NCI-H1092 treated with DMSO at 0.1 percent for 48 hours (cell line): Measurements from ENCODE around the gene GNAO1.
"Not testable (repeated sequence)": the region's sequence is repeated elsewhere in the genome, so short reads cannot be mapped to it uniquely, and the experiment has no call there.

ENCODE experiments used
- DNase-seq: peaks from one replicate; lab custom pipeline; 2025; lab: John Stamatoyannopoulos, UW

Gene GNAO1

GRCh38 chr16:56365552-56365951 lies 174.3 kb downstream of the GNAO1 start:
- DNase-seq = no peak

GRCh38 chr16:56366945-56367344 lies 175.7 kb downstream of the GNAO1 start:
- no peak for DNase-seq

GRCh38 chr16:56367764-56368163 lies 176.5 kb downstream of the GNAO1 start:
- DNase-seq = no peak

- no peak for DNase-seq
Observed at GRCh38 chr16:56368545-56368944, 177.3 kb downstream of the GNAO1 start.

- no peak for DNase-seq
Observed at GRCh38 chr16:56369202-56369601, 177.9 kb downstream of the GNAO1 start.

- DNase-seq = no peak
Observed at GRCh38 chr16:56370185-56370874, 179.0 kb downstream of the GNAO1 start.

GRCh38 chr16:56370875-56371659 lies 179.8 kb downstream of the GNAO1 start:
- DNase-seq = no peak

- no peak for DNase-seq
Observed at GRCh38 chr16:56371660-56371937, 180.3 kb downstream of the GNAO1 start.

- no peak for DNase-seq
Observed at GRCh38 chr16:56372013-56372634, 180.8 kb downstream of the GNAO1 start.

- DNase-seq = no peak
Observed at GRCh38 chr16:56373003-56373402, 181.7 kb downstream of the GNAO1 start.

- not testable (repeated sequence) for DNase-seq
Observed at GRCh38 chr16:56375792-56376191, 184.5 kb downstream of the GNAO1 start.

- DNase-seq = not testable (repeated sequence)
Observed at GRCh38 chr16:56379044-56379443, 187.8 kb downstream of the GNAO1 start.

- DNase-seq = not testable (repeated sequence)
Observed at GRCh38 chr16:56380778-56381485, 189.6 kb downstream of the GNAO1 start.

GRCh38 chr16:56382459-56382858 lies 191.2 kb downstream of the GNAO1 start:
- DNase-seq = no peak

GRCh38 chr16:56382901-56383355 lies 191.6 kb downstream of the GNAO1 start:
- no peak for DNase-seq

GRCh38 chr16:56384074-56384721 lies 192.9 kb downstream of the GNAO1 start:
- no peak for DNase-seq

GRCh38 chr16:56387396-56387795 lies 196.1 kb downstream of the GNAO1 start:
- DNase-seq = no peak

- no peak for DNase-seq
Observed at GRCh38 chr16:56388209-56388608, 196.9 kb downstream of the GNAO1 start.

GRCh38 chr16:56389554-56389953 lies 198.3 kb downstream of the GNAO1 start:
- no peak for DNase-seq

- DNase-seq = not testable (repeated sequence)
Observed at GRCh38 chr16:56396724-56397123, 205.4 kb downstream of the GNAO1 start.

GRCh38 chr16:56399047-56399446 lies 207.8 kb downstream of the GNAO1 start:
- DNase-seq = no peak

GRCh38 chr16:56399486-56399885 lies 208.2 kb downstream of the GNAO1 start:
- no peak for DNase-seq
